ENCODE results near the gene LTBP3. TPM values are rescaled to one million over a fixed set of nuclear protein-coding genes. Genes with fewer than 3 reads are reported as not detected.

LTBP3 gene
- total RNA-seq, 1 donor from 2014 or later, result 96.9 TPM

Other genes starting within 250 kb of the LTBP3 start
- gene CDC42EP2, start 243.5 kb downstream of the LTBP3 start, total RNA-seq, result 3.0 and 3.4 TPM in 2 replicates
- gene DPF2, start 224.5 kb downstream of the LTBP3 start, total RNA-seq, result 76.6 and 81.0 TPM in 2 replicates
- gene TIGD3, start 203.6 kb downstream of the LTBP3 start, total RNA-seq, result 1.2 and 1.6 TPM in 2 replicates
- 15.5 and 16.8 TPM in 2 replicates for gene SLC25A45, start 175.7 kb downstream of the LTBP3 start, total RNA-seq
- 46.7 and 46.8 TPM in 2 replicates for gene FRMD8, start 171.7 kb downstream of the LTBP3 start, total RNA-seq
- gene NEAT1, start 135.6 kb downstream of the LTBP3 start, total RNA-seq, result 410 and 411 TPM in 2 replicates
- 5,198 and 5,435 TPM in 2 replicates for gene MALAT1, start 59.3 kb downstream of the LTBP3 start, total RNA-seq
- gene SCYL1, start 33.3 kb downstream of the LTBP3 start, total RNA-seq, result 94.2 and 95.8 TPM in 2 replicates
- 83.3 and 83.4 TPM in 2 replicates for gene ZNRD2, start 12.1 kb upstream of the LTBP3 start, total RNA-seq
- 39.1 and 42.4 TPM in 2 replicates for gene FAM89B, start 14.2 kb upstream of the LTBP3 start, total RNA-seq
- 167 and 173 TPM in 2 replicates for gene EHBP1L1, start 17.7 kb upstream of the LTBP3 start, total RNA-seq
- gene KCNK7, start 37.4 kb upstream of the LTBP3 start, total RNA-seq, result 0.69 and 1.3 TPM in 2 replicates
- 89.1 and 90.7 TPM in 2 replicates for gene MAP3K11, start 55.9 kb upstream of the LTBP3 start, total RNA-seq
- 52.0 and 55.1 TPM in 2 replicates for gene PCNX3, start 57.4 kb upstream of the LTBP3 start, total RNA-seq
- 118 and 125 TPM in 2 replicates for gene SIPA1, start 79.7 kb upstream of the LTBP3 start, total RNA-seq
- 95.7 and 98.2 TPM in 2 replicates for gene RELA, start 104.6 kb upstream of the LTBP3 start, total RNA-seq
- gene KAT5, start 153.9 kb upstream of the LTBP3 start, total RNA-seq, result 71.6 and 72.3 TPM in 2 replicates
- 86.4 and 100.0 TPM in 2 replicates for gene RNASEH2C, start 162.4 kb upstream of the LTBP3 start, total RNA-seq
- gene AP5B1, start 222.6 kb upstream of the LTBP3 start, total RNA-seq, result 20.1 and 21.1 TPM in 2 replicates
- 0.07 TPM in 1 of 2 replicates, not detected in the other for gene OVOL1, start 228.7 kb upstream of the LTBP3 start, total RNA-seq